VCaP (cell line): ENCODE measurements around the gene KRT17.

Experiments used
- H3K27ac ChIP-seq: fragments of 450-650 bp; 2 replicates; pipeline ENCODE4 v1.5.1; 2017
- TF ChIP-seq, protein P1 (sequence below): fragments of 450-650 bp; conservative IDR thresholded peaks from 2 replicates; pipeline ENCODE4 v1.5.1; 2017; ENCODE audit warnings: mild to moderate bottlenecking, moderate library complexity

KRT17 gene

GRCh38 chr17:41600318-41600717 lies 24.1 kb downstream of the KRT17 start:
- TF ChIP-seq, protein P1, sequence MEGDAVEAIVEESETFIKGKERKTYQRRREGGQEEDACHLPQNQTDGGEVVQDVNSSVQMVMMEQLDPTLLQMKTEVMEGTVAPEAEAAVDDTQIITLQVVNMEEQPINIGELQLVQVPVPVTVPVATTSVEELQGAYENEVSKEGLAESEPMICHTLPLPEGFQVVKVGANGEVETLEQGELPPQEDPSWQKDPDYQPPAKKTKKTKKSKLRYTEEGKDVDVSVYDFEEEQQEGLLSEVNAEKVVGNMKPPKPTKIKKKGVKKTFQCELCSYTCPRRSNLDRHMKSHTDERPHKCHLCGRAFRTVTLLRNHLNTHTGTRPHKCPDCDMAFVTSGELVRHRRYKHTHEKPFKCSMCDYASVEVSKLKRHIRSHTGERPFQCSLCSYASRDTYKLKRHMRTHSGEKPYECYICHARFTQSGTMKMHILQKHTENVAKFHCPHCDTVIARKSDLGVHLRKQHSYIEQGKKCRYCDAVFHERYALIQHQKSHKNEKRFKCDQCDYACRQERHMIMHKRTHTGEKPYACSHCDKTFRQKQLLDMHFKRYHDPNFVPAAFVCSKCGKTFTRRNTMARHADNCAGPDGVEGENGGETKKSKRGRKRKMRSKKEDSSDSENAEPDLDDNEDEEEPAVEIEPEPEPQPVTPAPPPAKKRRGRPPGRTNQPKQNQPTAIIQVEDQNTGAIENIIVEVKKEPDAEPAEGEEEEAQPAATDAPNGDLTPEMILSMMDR: no peak
- peak overlapping the region; percentile 99 for H3K27ac ChIP-seq

GRCh38 chr17:41599680-41600079 lies 24.7 kb downstream of the KRT17 start:
- TF ChIP-seq, protein P1: no peak
- H3K27ac ChIP-seq: peak overlapping the region; percentile 99

DNA sequence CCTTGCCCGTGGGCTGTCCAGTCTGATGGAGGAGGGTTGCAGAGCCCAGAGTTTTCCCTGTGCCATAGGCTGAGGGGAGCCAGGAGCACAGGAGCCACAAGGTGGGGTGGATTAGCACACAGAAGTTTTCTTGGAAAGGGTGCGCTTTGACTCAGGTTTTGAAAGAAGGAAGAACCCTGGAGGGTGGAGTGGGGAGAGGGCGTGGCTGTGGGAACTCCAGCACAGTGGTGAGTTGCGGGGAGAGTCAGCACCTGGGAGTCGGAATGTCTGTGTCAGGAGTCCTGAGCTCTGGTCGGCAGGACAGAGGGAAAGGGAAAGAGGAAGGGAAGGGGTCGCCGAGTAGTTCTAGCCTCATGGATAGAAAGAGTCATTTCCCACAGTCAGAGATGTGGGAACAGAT lies 28.8 kb downstream of the KRT17 start:
- TF ChIP-seq, protein P1: no peak

GRCh38 chr17:41594363-41594915 lies 29.9 kb downstream of the KRT17 start:
- H3K27ac ChIP-seq: no peak overlapping the region
- TF ChIP-seq, protein P1: no peak

More for the DNA sequence above, 28.8 kb downstream of the KRT17 start:
- no peak overlapping the region for H3K27ac ChIP-seq

DNA sequence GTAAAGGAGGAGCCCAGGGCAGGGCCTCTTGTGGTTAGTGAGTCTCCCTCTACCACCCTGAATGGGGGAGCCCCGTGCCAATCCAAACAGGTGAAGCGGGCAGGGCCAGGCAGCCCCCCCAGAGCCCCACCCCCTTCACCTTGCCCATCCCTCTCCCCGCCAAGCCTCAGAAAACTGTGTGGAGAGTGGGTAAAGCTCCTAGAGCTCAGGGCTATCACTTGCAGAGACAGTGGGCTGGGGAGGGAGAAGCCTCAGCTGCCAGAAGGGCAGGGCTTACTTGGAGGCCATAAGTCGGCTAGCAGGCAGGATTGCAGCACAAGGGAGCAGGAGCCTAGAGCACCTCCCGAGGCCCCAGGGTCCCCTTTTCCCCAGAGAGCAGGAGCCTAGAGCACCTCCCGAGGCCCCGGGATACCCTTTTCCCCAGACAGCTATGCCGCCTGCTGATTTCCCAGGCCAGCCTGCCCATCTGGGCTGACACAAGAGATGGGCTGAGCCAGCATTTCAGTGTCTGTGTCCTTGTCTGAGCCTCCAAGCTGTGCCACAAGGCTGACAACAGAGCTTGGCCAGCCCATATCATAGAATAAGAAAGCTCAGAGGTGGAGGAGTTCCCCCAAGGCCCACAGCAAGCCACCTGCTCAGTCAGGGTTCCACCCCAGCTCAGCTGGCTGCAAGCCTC lies 30.9 kb downstream of the KRT17 start:
- peak overlapping the region; percentile 14; the same call in 1 of the 2 replicates for H3K27ac ChIP-seq
- TF ChIP-seq, protein P1: no peak

DNA sequence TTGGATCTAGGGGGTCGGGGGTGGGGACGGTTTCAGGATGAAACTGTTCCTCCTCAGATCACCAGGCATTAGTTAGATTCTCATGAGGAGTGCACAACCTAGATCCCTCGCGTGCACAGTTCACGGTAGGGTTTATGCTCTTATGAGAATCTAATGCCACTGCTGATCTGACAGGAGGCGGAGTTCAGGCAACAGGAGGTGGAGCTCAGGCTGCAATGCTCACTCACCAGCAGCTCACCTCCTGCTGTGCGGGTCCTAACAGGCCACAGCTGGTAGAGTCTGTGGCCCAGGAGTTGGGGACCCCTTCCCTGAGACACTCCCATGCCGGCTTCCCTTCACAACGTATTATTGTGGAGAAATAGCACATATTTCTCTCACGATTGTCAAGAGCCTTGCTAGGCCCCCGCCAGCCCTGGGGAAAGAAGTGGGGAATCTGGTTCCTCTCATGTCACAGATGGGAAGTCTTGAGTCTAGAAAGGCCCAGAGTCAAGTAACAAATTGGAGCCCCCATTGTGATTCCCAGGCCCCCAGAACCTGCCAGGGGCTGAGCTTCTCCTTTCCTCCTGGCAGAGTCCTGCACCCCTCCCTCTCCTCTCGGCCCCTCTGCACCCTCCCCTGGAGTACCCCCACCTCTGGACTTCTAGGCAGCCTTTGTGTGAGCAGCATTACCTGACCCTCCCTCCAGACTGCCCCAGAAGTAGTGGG lies 31.6 kb downstream of the KRT17 start:
- TF ChIP-seq, protein P1: no peak

DNA sequence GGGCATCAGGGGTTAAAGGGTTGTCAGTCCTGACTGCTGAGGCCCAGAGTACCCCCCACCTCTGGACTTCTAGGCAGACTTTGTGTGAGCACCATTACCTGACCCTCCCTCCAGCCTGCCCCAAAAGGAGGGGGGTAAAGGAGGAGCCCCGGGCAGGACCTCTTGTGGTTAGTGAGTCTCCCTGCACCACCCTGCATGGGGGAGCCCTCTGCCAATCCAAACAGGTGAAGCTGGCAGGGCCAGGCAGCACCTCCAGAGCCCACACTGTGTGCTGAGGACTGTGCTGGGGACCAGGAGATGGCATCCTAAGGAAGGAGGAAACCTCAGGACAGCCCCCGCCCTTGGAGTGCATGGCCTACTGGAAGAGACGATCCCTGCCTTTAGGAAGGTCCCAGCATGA lies 35.1 kb downstream of the KRT17 start:
- no peak overlapping the region for H3K27ac ChIP-seq
- TF ChIP-seq, protein P1: no peak

More for the DNA sequence above, 31.6 kb downstream of the KRT17 start:
- H3K27ac ChIP-seq: peak overlapping the region; percentile 14; the same call in 1 of the 2 replicates
